Measurements from ENCODE around the gene PLIN5.

The PLIN5 gene

GRCh38 chr19:4500841-4501591, 34.0 kb downstream of the PLIN5 start:
- Histone ChIP-seq H3K27ac (ENCODE audit: low read depth, low read length, severe bottlenecking) (no peak overlapping the region), H3K4me1 (ENCODE audit: control insufficient read depth, insufficient read depth, low read length, poor library complexity, severe bottlenecking) (peaks cover under 1% of the 10 kb centered on the region), H3K36me3 (ENCODE audit: control insufficient read depth, insufficient read depth, low read length) (peaks cover 65% of the 10 kb centered on the region), H3K9me3 (ENCODE audit: control insufficient read depth, low read length) (no peaks in the 10 kb centered on the region), H3K4me3 (ENCODE audit: extremely low read depth, insufficient read depth, low read length, poor library complexity, severe bottlenecking) (no peak overlapping the region)
- 96 to 99% methylated on average over 22 to 29 of the region's 29 CpGs for WGBS, 2 experiments (ENCODE audit: insufficient coverage in 2 of 2)

- Histone ChIP-seq H3K4me3 (ENCODE audit: extremely low read depth, insufficient read depth, low read length, poor library complexity, severe bottlenecking) (no peak overlapping the region), H3K27ac (ENCODE audit: low read depth, low read length, severe bottlenecking) (no peak overlapping the region), H3K4me1 (ENCODE audit: control insufficient read depth, insufficient read depth, low read length, poor library complexity, severe bottlenecking) (no peaks in the 10 kb centered on the region), H3K36me3 (ENCODE audit: control insufficient read depth, insufficient read depth, low read length) (peaks cover 64% of the 10 kb centered on the region), H3K9me3 (ENCODE audit: control insufficient read depth, low read length) (no peaks in the 10 kb centered on the region)
- WGBS, 2 experiments (ENCODE audit: insufficient coverage in 2 of 2): 94 to 98% methylated on average over 14 of the region's 15 CpGs
These were observed 35.2 kb downstream of the PLIN5 start for GRCh38 chr19:4499855-4500254.

GRCh38 chr19:4499318-4499717, 35.7 kb downstream of the PLIN5 start:
- Histone ChIP-seq H3K27ac (ENCODE audit: low read depth, low read length, severe bottlenecking) (no peak overlapping the region), H3K36me3 (ENCODE audit: control insufficient read depth, insufficient read depth, low read length) (peaks cover 63% of the 10 kb centered on the region), H3K4me1 (ENCODE audit: control insufficient read depth, insufficient read depth, low read length, poor library complexity, severe bottlenecking) (no peaks in the 10 kb centered on the region), H3K4me3 (ENCODE audit: extremely low read depth, insufficient read depth, low read length, poor library complexity, severe bottlenecking) (no peak overlapping the region), H3K9me3 (ENCODE audit: control insufficient read depth, low read length) (no peaks in the 10 kb centered on the region)
- WGBS, 2 experiments (ENCODE audit: insufficient coverage in 2 of 2): 90 to 98% methylated on average over 19 to 23 of the region's 23 CpGs

GRCh38 chr19:4498694-4499093, 36.3 kb downstream of the PLIN5 start:
- 86 to 88% methylated on average over 8 to 11 of the region's 12 CpGs for WGBS, 2 experiments (ENCODE audit: insufficient coverage in 2 of 2)
- H3K4me1 ChIP-seq (ENCODE audit: control insufficient read depth, insufficient read depth, low read length, poor library complexity, severe bottlenecking): no peaks in the 10 kb centered on the region
- H3K9me3 ChIP-seq (ENCODE audit: control insufficient read depth, low read length): no peaks in the 10 kb centered on the region
- no peak overlapping the region for H3K27ac ChIP-seq (ENCODE audit: low read depth, low read length, severe bottlenecking)
- H3K36me3 ChIP-seq (ENCODE audit: control insufficient read depth, insufficient read depth, low read length): peaks cover 70% of the 10 kb centered on the region
- H3K4me3 ChIP-seq (ENCODE audit: extremely low read depth, insufficient read depth, low read length, poor library complexity, severe bottlenecking): no peak overlapping the region

GRCh38 chr19:4497770-4498389, 37.1 kb downstream of the PLIN5 start:
- Histone ChIP-seq H3K36me3 (ENCODE audit: control insufficient read depth, insufficient read depth, low read length) (peaks cover 75% of the 10 kb centered on the region), H3K27ac (ENCODE audit: low read depth, low read length, severe bottlenecking) (no peak overlapping the region), H3K4me3 (ENCODE audit: extremely low read depth, insufficient read depth, low read length, poor library complexity, severe bottlenecking) (no peak overlapping the region), H3K4me1 (ENCODE audit: control insufficient read depth, insufficient read depth, low read length, poor library complexity, severe bottlenecking) (no peaks in the 10 kb centered on the region), H3K9me3 (ENCODE audit: control insufficient read depth, low read length) (no peaks in the 10 kb centered on the region)
- 96 to 97% methylated on average over 21 to 25 of the region's 25 CpGs for WGBS, 2 experiments (ENCODE audit: insufficient coverage in 2 of 2)

- Histone ChIP-seq H3K9me3 (ENCODE audit: control insufficient read depth, low read length) (no peaks in the 10 kb centered on the region), H3K36me3 (ENCODE audit: control insufficient read depth, insufficient read depth, low read length) (peaks cover 79% of the 10 kb centered on the region), H3K27ac (ENCODE audit: low read depth, low read length, severe bottlenecking) (no peak overlapping the region), H3K4me3 (ENCODE audit: extremely low read depth, insufficient read depth, low read length, poor library complexity, severe bottlenecking) (no peak overlapping the region), H3K4me1 (ENCODE audit: control insufficient read depth, insufficient read depth, low read length, poor library complexity, severe bottlenecking) (no peaks in the 10 kb centered on the region)
- 91 to 93% methylated on average over 9 to 13 of the region's 18 CpGs for WGBS, 2 experiments (ENCODE audit: insufficient coverage in 2 of 2)
These were observed 38.7 kb downstream of the PLIN5 start for GRCh38 chr19:4496304-4496703.

GRCh38 chr19:4495471-4495870, 39.6 kb downstream of the PLIN5 start:
- Histone ChIP-seq H3K9me3 (ENCODE audit: control insufficient read depth, low read length) (no peaks in the 10 kb centered on the region), H3K36me3 (ENCODE audit: control insufficient read depth, insufficient read depth, low read length) (peaks cover 77% of the 10 kb centered on the region), H3K4me1 (ENCODE audit: control insufficient read depth, insufficient read depth, low read length, poor library complexity, severe bottlenecking) (no peaks in the 10 kb centered on the region), H3K27ac (ENCODE audit: low read depth, low read length, severe bottlenecking) (no peak overlapping the region), H3K4me3 (ENCODE audit: extremely low read depth, insufficient read depth, low read length, poor library complexity, severe bottlenecking) (no peak overlapping the region)
- WGBS, 2 experiments (ENCODE audit: insufficient coverage in 2 of 2): 93 to 98% methylated on average over 9 to 12 of the region's 12 CpGs

GRCh38 chr19:4494691-4495064, 40.3 kb downstream of the PLIN5 start:
- Histone ChIP-seq H3K36me3 (ENCODE audit: control insufficient read depth, insufficient read depth, low read length) (peaks cover 79% of the 10 kb centered on the region), H3K4me1 (ENCODE audit: control insufficient read depth, insufficient read depth, low read length, poor library complexity, severe bottlenecking) (no peaks in the 10 kb centered on the region), H3K4me3 (ENCODE audit: extremely low read depth, insufficient read depth, low read length, poor library complexity, severe bottlenecking) (no peak overlapping the region), H3K27ac (ENCODE audit: low read depth, low read length, severe bottlenecking) (no peak overlapping the region), H3K9me3 (ENCODE audit: control insufficient read depth, low read length) (no peaks in the 10 kb centered on the region)
- WGBS, 2 experiments (ENCODE audit: insufficient coverage in 2 of 2): 96 to 97% methylated on average over 7 to 8 of the region's 8 CpGs

- Histone ChIP-seq H3K4me3 (ENCODE audit: extremely low read depth, insufficient read depth, low read length, poor library complexity, severe bottlenecking) (no peak overlapping the region), H3K27ac (ENCODE audit: low read depth, low read length, severe bottlenecking) (no peak overlapping the region), H3K9me3 (ENCODE audit: control insufficient read depth, low read length) (no peaks in the 10 kb centered on the region), H3K36me3 (ENCODE audit: control insufficient read depth, insufficient read depth, low read length) (peaks cover 84% of the 10 kb centered on the region), H3K4me1 (ENCODE audit: control insufficient read depth, insufficient read depth, low read length, poor library complexity, severe bottlenecking) (no peaks in the 10 kb centered on the region)
- WGBS, 2 experiments (ENCODE audit: insufficient coverage in 2 of 2): 97 to 98% methylated on average over 37 to 60 of the region's 61 CpGs
These were observed 40.9 kb downstream of the PLIN5 start for GRCh38 chr19:4493929-4494690.

- H3K4me3 ChIP-seq (ENCODE audit: extremely low read depth, insufficient read depth, low read length, poor library complexity, severe bottlenecking): no peak overlapping the region
- H3K9me3 ChIP-seq (ENCODE audit: control insufficient read depth, low read length): no peaks in the 10 kb centered on the region
- H3K4me1 ChIP-seq (ENCODE audit: control insufficient read depth, insufficient read depth, low read length, poor library complexity, severe bottlenecking): no peaks in the 10 kb centered on the region
- peaks cover 83% of the 10 kb centered on the region for H3K36me3 ChIP-seq (ENCODE audit: control insufficient read depth, insufficient read depth, low read length)
- no peak overlapping the region for H3K27ac ChIP-seq (ENCODE audit: low read depth, low read length, severe bottlenecking)
- WGBS, 2 experiments (ENCODE audit: insufficient coverage in 2 of 2): 94 to 95% methylated on average over 31 to 37 of the region's 41 CpGs
These were observed 41.7 kb downstream of the PLIN5 start for GRCh38 chr19:4493104-4493928.
